HCT116 (cell line): Measurements from ENCODE around the gene GRID2. TPM values are rescaled to one million over a fixed set of nuclear protein-coding genes. Genes with fewer than 3 reads are reported as not detected.

Experiments used
- ATAC-seq: fragments of 200-7000 bp; cut with Tn5 transposase; 2 replicates; pipeline ENCODE4 v1.9.1; 2020; ENCODE audit warnings: mild to moderate bottlenecking, moderate library complexity
- BruUV-seq: library from RNA; stranded (reverse); fragments of 400-500 nt; replicated peaks from 2 replicates; lab custom pipeline; 2021; lab: Mats Ljungman, UMichigan
- CTCF ChIA-PET: fragments of 300-600 bp; sonication (Branson Sonifier 250); formaldehyde crosslinking; loops from one replicate; lab custom pipeline; 2021; ENCODE audit warnings: antibody characterized with exemption; lab: Charles Lee
- POLR2A ChIA-PET: fragments of 300-600, 350-600 bp; sonication (Branson Sonifier 250); formaldehyde crosslinking; loops from one replicate; lab custom pipeline; 2021; ENCODE audit warnings: antibody characterized with exemption; lab: Charles Lee
- RAD21 ChIA-PET, 2 experiments: fragments of 300-600 bp; sonication (Branson Sonifier 250); formaldehyde crosslinking; loops; one replicate each; lab custom pipeline; 2023; ENCODE audit warnings: low total read pairs in 2 of 2; ENCODE audit not compliant: uncharacterized antibody in 2 of 2, unreplicated experiment in 2 of 2, low non-redundant PET in 1 of 2; lab: Charles Lee
- DNase-seq: peaks from one replicate; pipeline ENCODE4 v3.0.0-alpha.2; 2010; ENCODE audit warnings: low read depth, low spot score
- H2AFZ ChIP-seq: fragments of 200-600 bp; shearing (Covaris generic), sonication (generic); 2 replicates; pipeline ENCODE4 v1.6.1; 2017; ENCODE audit warnings: low read depth, mixed run types, mixed read lengths, antibody characterized with exemption, low read length; ENCODE audit not compliant: poor library complexity, severe bottlenecking
- H3K27ac ChIP-seq: 2 replicates; pipeline ENCODE4 v1.5.1; 2012; ENCODE audit warnings: low read depth, low read length
- H3K27me3 ChIP-seq: fragments of 200-600 bp; sonication (generic); 2 replicates; pipeline ENCODE4 v1.6.1; 2016; ENCODE audit warnings: mixed run types, low read length, mixed read lengths; ENCODE audit not compliant: insufficient read depth
- H3K36me3 ChIP-seq, 2 experiments: fragments of 200-500 bp in 1 of 2; fragments of 200-600 bp in 1 of 2; sonication (Bioruptor generic) in 1 of 2; sonication (generic) in 1 of 2; 2 replicates each; pipeline versions ENCODE4 v1.5.1 to v1.6.1; 2014 to 2016; ENCODE audit warnings: low read length in 2 of 2, inconsistent platforms in 1 of 2, mixed read lengths in 1 of 2, mixed run types in 1 of 2; ENCODE audit not compliant: insufficient read depth in 2 of 2, control insufficient read depth in 1 of 2
- H3K4me1 ChIP-seq, 2 experiments: fragments of 200-600 bp in 1 of 2; sonication (generic) in 1 of 2; 2 replicates each; pipeline versions ENCODE4 v1.5.1 to v1.6.1; 2012 to 2017; ENCODE audit warnings: low read length in 2 of 2, inconsistent platforms in 1 of 2, mild to moderate bottlenecking in 1 of 2, mixed read lengths in 1 of 2, mixed run types in 1 of 2, moderate library complexity in 1 of 2; ENCODE audit not compliant: insufficient read depth in 2 of 2, control insufficient read depth in 1 of 2
- H3K4me2 ChIP-seq: fragments of 200-600 bp; sonication (generic); 2 replicates; pipeline ENCODE4 v1.6.1; 2017; ENCODE audit warnings: mixed run types, low read length, mixed read lengths
- H3K4me3 ChIP-seq, 2 experiments: fragments of 200-600 bp in 1 of 2; sonication (generic) in 1 of 2; replicated peaks in 1 of 2; 2 replicates each; pipeline ENCODE4 v1.5.1; 2011 to 2016; ENCODE audit warnings: low read length in 2 of 2, control low read depth in 1 of 2, low read depth in 1 of 2, mild to moderate bottlenecking in 1 of 2, mixed read lengths in 1 of 2, mixed run types in 1 of 2
- H3K79me2 ChIP-seq: fragments of 200-600 bp; sonication (generic); 2 replicates; pipeline ENCODE4 v1.6.1; 2017; ENCODE audit warnings: mild to moderate bottlenecking, mixed run types, low read length, moderate library complexity, mixed read lengths; ENCODE audit not compliant: insufficient read depth
- H3K9ac ChIP-seq: fragments of 200-600 bp; sonication (generic); 2 replicates; pipeline ENCODE4 v1.6.1; 2016; ENCODE audit warnings: low read length, mixed read lengths
- H3K9me2 ChIP-seq: fragments of 200-600 bp; sonication (generic), shearing (Covaris generic); 2 replicates; pipeline ENCODE4 v1.6.1; 2017; ENCODE audit warnings: mixed run types, mild to moderate bottlenecking, moderate library complexity; ENCODE audit not compliant: insufficient read depth
- H3K9me3 ChIP-seq, 2 experiments: fragments of 200-500 bp in 1 of 2; fragments of 200-600 bp in 1 of 2; sonication (Bioruptor generic) in 1 of 2; sonication (generic) in 1 of 2; 2 replicates each; pipeline ENCODE4 v1.6.1; 2014 to 2017; ENCODE audit warnings: low read length in 2 of 2, mixed read lengths in 2 of 2, inconsistent platforms in 1 of 2, low read depth in 1 of 2, mild to moderate bottlenecking in 1 of 2, mixed run types in 1 of 2, moderate library complexity in 1 of 2; ENCODE audit not compliant: control insufficient read depth in 1 of 2, insufficient read depth in 1 of 2
- H4K20me1 ChIP-seq: fragments of 200-600 bp; sonication (generic), shearing (Covaris generic); 2 replicates; pipeline ENCODE4 v1.6.1; 2017; ENCODE audit warnings: mixed run types, mild to moderate bottlenecking, moderate library complexity; ENCODE audit not compliant: insufficient read depth
- CBX3 ChIP-seq: IDR thresholded peaks from 2 replicates; pipeline ENCODE4 v1.6.1; 2012; ENCODE audit warnings: low read depth
- CEBPB ChIP-seq: IDR thresholded peaks from 2 replicates; pipeline ENCODE4 v1.6.1; 2012; ENCODE audit warnings: low read depth
- ELF1 ChIP-seq: IDR thresholded peaks from 2 replicates; pipeline ENCODE4 v1.6.1; 2012; ENCODE audit warnings: low read depth, borderline replicate concordance
- EZH2 ChIP-seq: fragments of 200-600 bp; sonication (generic); IDR thresholded peaks from 2 replicates; pipeline ENCODE4 v1.6.1; 2017; ENCODE audit warnings: antibody characterized with exemption, mixed run types
- SIN3A ChIP-seq: IDR thresholded peaks from 2 replicates; pipeline ENCODE4 v1.6.1; 2012; ENCODE audit warnings: low read depth
- intact Hi-C: fragments of 100-400 bp; cut with micrococcal nuclease; formaldehyde crosslinking; loops from 2 replicates; pipeline ENCODE4 v1.10.0; 2022
- total RNA-seq: library from RNA; stranded (reverse); gene quantifications from one replicate; pipeline ENCODE4 v1.2.1, GENCODE V29; 2021; ENCODE audit not compliant: unreplicated experiment
- TF ChIP-seq, protein P1 (sequence below): IDR thresholded peaks from 2 replicates; pipeline ENCODE4 v1.6.1; 2012; ENCODE audit warnings: low read depth

GRID2 gene
- total RNA-seq, 1 experiment from 2014 or later: not detected

DNA sequence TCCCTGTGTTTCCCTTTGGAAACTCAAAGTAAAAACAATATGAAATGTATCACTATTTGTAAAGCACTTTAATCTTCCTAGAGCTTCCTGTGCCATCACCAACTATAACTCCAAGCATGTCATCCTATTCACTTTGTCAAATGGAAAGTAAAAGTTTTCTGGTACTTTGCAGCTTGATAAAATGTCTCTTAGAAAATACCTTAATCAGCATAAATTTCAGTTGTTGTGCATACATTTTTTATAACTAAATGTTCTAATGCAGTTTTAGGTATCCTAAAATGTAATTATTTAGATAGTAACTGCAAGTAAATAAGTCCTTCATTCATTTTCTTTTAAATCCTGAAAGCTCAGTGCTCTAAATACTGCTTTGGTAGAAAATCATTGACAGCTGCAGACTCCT is 558.7 kb downstream of the GRID2 start:
- no peaks in the 10 kb centered on the region for H4K20me1 ChIP-seq
- H3K9ac ChIP-seq: no peak overlapping the region
- H3K27me3 ChIP-seq: no peaks in the 10 kb centered on the region
- H3K27ac ChIP-seq: no peak overlapping the region
- no TSS peak for BruUV-seq
- ChIA-PET POLR2A (no interaction called here), RAD21 (no interaction called here), CTCF (no interaction called here)
- no peak overlapping the region for H2AFZ ChIP-seq
- no peak overlapping the region for H3K4me3 ChIP-seq
- H3K4me1 ChIP-seq: no peaks in the 10 kb centered on the region
- no peaks in the 10 kb centered on the region for H3K9me2 ChIP-seq
- H3K79me2 ChIP-seq: no peaks in the 10 kb centered on the region
- H3K4me2 ChIP-seq: no peak overlapping the region
- intact Hi-C loops: no loop called here
- H3K36me3 ChIP-seq: no peaks in the 10 kb centered on the region
- no peak for DNase-seq
- no peak for ATAC-seq
- TF ChIP-seq ELF1 (no peak), SIN3A (no peak), EZH2 (no peak), CBX3 (no peak)
- H3K9me3 ChIP-seq: no peaks in the 10 kb centered on the region

DNA sequence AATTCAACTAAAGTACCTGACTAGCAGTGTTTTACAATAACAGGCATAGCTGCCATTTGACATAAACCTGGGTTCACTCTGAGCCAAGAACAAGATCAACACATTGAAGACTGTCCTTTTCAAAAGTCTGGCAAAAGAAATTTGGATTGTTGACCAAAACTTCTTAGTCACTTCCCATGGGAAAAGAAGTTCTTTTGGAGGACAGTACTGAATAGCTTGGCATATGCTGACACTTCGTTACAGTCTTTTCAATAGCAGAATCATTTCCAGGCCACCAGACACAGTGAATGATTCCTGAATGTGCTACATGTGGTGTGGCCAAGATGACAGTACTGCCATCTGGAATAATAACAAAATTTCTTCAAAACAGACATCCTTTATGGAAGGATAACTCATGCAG is 560.3 kb downstream of the GRID2 start:
- H3K4me1 ChIP-seq: no peaks in the 10 kb centered on the region
- H4K20me1 ChIP-seq: no peaks in the 10 kb centered on the region
- H3K9ac ChIP-seq: no peak overlapping the region
- DNase-seq (no peak), ATAC-seq (no peak)
- intact Hi-C loops: no loop called here
- no peak overlapping the region for H3K4me2 ChIP-seq
- H3K79me2 ChIP-seq: no peaks in the 10 kb centered on the region
- no peaks in the 10 kb centered on the region for H3K27me3 ChIP-seq
- H2AFZ ChIP-seq: no peak overlapping the region
- ChIA-PET POLR2A (no interaction called here), RAD21 (no interaction called here), CTCF (no interaction called here)
- BruUV-seq: no TSS peak
- TF ChIP-seq CBX3 (no peak), CEBPB (no peak), EZH2 (no peak)
- TF ChIP-seq, protein P1, sequence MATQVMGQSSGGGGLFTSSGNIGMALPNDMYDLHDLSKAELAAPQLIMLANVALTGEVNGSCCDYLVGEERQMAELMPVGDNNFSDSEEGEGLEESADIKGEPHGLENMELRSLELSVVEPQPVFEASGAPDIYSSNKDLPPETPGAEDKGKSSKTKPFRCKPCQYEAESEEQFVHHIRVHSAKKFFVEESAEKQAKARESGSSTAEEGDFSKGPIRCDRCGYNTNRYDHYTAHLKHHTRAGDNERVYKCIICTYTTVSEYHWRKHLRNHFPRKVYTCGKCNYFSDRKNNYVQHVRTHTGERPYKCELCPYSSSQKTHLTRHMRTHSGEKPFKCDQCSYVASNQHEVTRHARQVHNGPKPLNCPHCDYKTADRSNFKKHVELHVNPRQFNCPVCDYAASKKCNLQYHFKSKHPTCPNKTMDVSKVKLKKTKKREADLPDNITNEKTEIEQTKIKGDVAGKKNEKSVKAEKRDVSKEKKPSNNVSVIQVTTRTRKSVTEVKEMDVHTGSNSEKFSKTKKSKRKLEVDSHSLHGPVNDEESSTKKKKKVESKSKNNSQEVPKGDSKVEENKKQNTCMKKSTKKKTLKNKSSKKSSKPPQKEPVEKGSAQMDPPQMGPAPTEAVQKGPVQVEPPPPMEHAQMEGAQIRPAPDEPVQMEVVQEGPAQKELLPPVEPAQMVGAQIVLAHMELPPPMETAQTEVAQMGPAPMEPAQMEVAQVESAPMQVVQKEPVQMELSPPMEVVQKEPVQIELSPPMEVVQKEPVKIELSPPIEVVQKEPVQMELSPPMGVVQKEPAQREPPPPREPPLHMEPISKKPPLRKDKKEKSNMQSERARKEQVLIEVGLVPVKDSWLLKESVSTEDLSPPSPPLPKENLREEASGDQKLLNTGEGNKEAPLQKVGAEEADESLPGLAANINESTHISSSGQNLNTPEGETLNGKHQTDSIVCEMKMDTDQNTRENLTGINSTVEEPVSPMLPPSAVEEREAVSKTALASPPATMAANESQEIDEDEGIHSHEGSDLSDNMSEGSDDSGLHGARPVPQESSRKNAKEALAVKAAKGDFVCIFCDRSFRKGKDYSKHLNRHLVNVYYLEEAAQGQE: no peak
- no peak overlapping the region for H3K27ac ChIP-seq
- H3K4me3 ChIP-seq: no peak overlapping the region
- H3K36me3 ChIP-seq: no peaks in the 10 kb centered on the region
- H3K9me2 ChIP-seq: no peaks in the 10 kb centered on the region
- no peaks in the 10 kb centered on the region for H3K9me3 ChIP-seq
